CD4-positive, alpha-beta T cell treated with Interferon alpha-2 for 1 hour (primary cell): ENCODE results near the gene RSAD1.
"Not testable (repeated sequence)": the region's sequence is repeated elsewhere in the genome, so short reads cannot be mapped to it uniquely, and the experiment has no call there.

Experiments
- DNase-seq, 2 donors: peaks; one replicate each; pipeline ENCODE4 v3.0.0-alpha.2; 2020 to 2022

RSAD1 gene

DNA sequence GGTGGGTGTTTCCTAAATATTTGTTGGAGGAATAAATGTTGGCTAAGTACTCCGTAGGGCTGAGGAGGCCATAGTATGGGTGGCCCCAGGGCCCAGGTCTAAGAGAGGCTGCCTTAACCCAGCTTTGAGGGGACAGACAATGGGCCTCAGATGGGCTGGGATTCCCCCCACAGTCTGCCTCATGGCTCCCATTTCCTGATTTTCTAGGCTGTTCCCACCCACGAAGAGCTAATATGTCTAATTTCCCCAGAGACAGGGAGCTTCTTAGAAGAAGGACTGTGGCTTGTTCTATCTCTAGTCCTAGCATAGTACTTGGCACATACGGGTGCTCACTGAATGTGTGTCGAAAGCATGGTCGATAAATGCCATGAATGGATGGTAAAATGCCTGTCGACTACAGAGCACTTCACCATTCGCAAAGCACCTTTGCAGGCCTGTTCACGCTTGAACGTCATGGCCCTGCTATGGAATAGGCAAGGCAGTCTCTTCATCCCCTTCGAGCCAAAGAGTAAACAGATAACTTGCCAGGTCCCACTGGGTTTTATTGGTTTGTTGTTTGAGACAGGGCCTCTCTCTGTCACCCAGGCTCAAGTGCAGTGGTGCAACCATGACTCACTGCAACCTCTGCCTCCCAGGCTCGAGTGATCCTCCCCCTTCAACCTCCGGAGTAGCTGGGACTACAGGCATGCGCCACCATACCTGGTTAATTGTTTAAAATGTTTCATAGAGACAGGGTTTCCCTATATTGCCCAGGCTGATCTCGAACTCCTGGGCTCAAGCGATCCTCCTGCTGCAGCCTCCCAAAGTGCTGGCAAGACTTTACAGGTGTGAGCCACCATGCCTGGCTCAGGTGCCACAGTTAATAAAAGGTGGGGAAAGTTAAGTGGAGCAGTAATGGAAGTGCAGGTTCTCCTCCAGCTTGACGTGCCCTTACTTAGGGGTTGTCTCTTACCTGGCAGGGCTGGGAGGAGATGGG lies 19.7 kb upstream of the RSAD1 start:
- no peak for DNase-seq

DNA sequence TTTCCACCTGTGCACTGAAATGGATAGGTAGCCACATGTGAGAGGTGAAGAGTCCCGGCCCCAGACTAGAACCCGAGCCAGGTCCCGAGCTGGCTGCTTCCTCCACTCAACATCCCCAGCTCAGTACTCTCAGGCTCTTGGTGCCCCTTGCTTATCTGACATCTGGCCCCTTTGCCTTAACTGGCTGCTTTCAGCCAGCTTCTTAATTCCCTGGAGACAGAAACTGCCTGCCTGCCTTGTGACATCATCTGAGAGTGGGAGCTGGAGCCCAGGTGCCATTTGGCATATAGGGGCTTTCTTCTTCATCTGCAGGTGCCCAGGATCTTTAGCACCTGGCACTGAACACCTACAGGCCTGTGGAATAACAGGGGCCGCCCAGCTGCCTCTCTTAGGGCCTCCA lies 18.9 kb upstream of the RSAD1 start:
- DNase-seq: no peak

GRCh38 chr17:50460831-50461526 lies 17.7 kb upstream of the RSAD1 start:
- DNase-seq: no peak

DNA sequence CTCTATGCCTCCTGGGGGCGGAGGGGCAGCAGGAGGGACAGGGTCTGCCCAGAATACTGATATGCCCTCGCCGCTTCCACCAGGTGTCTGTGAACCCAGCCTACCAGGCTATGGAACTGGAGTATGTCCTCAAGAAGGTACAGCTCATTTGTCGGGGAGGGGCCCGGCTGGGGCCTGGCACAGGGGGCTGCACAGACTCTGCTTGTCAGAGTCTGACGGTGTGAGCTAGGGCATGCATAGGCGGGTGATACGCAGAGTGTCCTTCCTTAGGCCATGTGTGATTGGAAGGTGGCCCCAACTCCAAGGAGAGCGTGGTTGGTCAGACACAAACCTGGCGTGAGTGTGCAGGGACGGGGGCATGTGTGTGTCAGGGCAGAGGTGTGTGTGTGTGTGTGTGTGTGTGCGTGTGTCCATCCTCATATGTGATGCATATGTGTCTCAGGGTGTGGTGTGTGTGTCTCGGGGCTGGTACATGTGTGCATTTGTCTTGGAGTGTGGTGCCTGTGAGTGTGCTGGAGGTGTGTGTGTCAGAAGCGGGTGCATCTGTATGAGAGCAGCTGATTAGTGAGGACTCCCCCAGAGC lies 17.0 kb upstream of the RSAD1 start:
- no peak for DNase-seq

DNA sequence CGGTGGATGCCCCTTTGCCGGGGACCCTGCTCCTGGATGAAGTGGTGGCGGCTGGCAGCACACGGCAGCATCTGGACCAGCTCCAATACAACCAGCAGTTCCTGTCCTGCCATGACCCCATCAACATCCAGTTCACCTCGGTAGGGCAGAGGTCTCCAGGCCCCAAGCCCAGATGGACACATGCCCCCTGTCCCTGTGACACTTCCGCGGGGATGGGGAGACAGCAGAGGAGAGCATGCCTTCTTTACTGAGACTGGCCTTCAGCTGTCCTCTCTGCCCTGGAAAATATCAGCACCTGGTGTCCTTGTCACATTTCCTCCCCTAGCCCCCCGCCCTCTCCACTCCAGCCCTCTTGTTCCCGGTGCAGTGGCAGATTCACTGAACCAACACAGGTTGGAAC lies 16.2 kb upstream of the RSAD1 start:
- DNase-seq: no peak

DNA sequence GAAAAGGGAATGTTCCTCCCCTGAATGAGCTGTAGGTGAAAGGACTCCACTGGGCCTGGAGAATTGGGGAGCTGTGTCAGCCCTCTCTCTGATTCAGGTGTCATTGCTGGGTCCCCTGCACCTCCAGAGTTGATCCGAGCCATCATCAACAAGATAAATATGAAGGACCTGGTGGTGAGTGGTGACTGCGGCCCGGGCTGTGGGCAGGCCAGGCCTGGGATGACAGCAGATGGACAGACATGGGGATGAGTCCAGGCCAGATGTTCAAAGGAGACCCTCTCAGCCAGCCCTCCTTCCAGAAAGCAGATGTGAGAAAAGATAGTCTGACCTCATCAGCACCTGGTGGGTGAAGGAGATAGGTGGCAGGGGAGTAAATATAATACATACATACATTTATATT lies 14.5 kb upstream of the RSAD1 start:
- no peak for DNase-seq

GRCh38 chr17:50464736-50465135 lies 13.9 kb upstream of the RSAD1 start:
- DNase-seq: no peak

GRCh38 chr17:50465171-50465570 lies 13.5 kb upstream of the RSAD1 start:
- no peak for DNase-seq

DNA sequence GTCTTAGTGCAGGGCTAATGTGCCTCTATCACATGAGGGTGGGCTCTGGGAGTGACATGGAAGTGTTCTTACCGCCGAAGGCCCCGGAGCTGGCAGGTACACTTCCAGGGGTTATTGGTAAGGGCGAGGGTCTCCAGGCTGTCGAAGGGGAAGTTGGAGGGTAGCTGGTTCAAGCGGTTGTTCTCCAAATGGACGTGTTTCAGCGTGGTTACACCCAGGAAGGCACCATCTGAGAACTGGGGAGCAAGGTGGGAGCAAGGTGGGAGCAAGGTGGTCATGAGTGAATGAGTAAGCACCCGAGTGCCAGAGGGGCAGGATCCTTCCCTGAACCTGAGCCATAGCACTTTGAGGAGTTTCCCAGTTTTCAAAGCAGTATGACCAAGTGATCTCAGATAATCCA lies 13.0 kb upstream of the RSAD1 start:
- no peak for DNase-seq

DNA sequence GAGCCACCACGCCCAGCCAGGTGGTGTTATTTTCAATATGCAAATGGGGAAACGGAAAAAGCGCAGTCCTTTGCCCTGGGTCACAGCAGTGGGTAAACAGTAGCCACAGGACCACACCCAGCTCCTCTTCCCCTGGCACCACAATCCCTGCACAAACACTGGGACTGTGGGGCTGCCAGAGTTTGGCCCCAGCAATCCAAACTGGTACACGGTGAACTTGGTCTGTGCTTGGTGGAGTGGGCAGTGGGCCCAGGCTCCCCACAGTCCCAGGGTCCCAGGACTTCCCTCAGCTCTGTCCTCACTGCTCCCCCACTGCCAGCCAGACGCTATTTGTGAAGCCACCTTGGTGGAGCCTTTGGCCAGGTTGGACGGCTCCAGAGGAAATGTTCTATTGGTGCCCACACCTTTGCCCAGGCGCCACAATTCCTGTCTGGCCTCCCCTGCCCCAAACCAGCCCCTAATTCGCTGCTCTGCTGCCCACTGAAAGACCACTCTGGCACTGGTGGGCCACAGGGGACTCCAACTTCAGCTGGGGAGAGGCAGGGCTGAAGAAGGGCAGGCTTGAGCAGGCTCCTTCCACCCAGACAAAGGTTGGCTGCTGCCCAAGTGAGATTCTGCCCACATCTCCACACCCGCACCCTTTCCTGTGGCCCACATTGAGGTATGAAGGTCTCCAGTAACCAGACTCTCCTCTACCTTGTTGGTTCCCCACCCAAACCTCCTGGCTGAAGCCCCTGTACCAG lies 12.1 kb upstream of the RSAD1 start:
- no peak for DNase-seq

DNA sequence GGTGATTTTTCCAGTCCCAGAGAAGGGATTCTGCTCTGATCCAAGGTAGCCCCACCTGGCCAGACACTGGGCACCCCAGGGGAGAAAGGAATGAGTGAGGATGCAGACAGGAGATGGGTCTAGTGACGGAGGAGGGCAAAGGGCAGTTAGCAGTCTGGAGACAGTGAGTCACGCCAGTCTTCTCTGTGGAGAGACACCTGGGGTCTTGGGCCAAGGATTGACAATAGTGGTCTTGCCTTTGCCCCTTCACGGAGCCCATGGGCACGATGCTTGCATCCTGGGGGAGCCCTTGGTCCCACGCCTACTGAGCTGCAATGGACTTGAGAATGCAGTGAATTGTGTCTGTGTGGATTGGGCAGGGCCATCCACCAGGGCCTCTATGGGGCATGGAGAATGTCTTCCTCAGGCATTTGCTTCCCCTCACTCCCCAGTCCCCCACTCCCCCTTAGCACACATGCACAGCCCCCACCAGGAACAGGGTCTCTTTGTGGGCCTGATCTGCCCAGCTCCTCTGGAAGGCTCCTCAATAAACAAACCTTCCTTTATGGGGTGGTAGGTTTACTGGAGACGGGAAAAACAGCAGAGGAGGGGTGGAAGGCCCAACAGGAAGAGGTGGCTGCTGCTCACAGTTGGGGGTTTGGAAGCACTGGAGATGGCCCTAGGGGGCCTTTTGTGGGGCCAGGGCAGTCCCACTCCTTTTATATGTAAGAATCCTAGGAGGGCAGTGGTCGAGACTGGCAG lies 11.4 kb upstream of the RSAD1 start:
- DNase-seq: no peak

- no peak for DNase-seq
Observed at GRCh38 chr17:50467855-50468303, 10.8 kb upstream of the RSAD1 start.

- no peak for DNase-seq
Observed at GRCh38 chr17:50468304-50469207, 10.1 kb upstream of the RSAD1 start, which contains the start of gene CHAD. Gene CHAD (minus strand): TSS chr17:50468880. CDS start chr17:50468813, 67 bp downstream.

- no peak for DNase-seq
Observed at GRCh38 chr17:50469208-50469605, 9.5 kb upstream of the RSAD1 start.

- no peak for DNase-seq
Observed at GRCh38 chr17:50469671-50470305, 8.9 kb upstream of the RSAD1 start.

DNA sequence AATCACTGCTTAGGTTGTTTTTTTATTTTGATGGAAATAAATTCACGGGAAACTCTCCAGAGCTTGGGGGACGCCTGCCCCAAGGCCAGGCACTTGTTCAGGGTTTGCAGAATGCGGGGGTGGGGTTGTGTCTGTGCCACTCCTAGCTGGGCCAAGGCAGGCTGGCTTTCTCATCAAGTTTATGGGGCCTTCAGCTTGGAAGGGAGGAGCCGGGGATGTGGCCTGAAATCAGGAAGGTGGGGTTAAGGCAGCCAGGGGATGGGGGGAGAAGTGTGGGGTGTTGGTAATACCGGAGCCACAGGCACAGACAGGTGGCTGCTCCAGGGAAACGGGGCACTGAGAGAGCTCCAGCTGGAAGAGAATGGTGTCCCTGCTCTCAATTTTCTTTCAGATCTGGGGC lies 8.2 kb upstream of the RSAD1 start:
- no peak for DNase-seq

DNA sequence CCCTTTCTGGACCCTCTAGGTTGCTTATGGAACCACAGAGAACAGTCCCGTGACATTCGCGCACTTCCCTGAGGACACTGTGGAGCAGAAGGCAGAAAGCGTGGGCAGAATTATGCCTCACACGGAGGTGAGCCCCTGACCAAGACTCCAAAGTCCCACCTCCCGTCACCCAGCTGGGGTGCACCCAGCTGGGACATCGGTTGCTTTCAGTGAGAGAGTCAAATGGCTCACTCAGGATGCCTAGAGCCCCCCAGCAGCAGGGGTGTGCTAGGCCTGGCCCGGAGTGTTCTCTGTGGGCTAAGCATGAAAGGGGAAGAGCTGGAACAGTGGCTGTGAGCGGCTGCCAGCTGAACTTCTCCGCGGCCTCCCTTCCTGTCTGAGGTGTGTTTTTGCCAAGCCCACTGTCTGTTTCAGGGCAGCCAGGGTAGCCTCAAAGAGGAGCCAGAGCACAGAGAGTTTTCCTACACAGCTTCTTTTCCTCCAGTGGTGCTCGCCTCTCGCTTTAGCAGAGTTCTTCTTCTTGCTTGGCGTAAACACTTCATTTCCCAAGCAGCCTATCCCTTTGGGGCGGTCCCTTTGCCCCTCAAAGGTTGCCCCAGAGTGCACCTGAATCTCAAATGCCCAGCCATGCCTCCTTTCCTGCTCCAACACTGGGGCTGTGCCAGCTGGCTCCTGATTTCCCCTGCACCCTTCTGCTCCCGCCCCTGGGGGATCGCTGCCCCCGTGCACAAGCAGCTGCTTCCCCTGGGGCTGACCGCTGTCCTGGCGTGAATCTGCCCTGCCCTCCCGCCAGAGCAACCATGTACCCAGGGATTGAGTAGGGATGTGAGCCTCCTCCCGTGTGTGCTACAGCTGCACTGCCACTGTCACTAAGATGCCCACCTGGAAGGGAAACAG lies 7.4 kb upstream of the RSAD1 start:
- DNase-seq: no peak

DNA sequence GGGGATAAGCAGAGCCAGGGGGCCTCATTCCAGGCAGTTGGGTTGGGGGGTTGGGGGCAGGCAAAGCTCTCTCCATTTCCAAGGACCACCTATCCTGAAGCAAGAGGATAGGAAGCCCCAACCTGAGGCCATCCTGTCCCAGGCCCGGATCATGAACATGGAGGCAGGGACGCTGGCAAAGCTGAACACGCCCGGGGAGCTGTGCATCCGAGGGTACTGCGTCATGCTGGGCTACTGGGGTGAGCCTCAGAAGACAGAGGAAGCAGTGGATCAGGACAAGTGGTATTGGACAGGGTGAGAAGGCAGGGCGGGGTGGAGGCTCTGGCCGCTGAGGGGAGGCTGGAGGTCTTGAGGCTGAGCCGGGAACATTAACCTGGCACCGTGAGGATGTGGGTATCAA lies 6.4 kb upstream of the RSAD1 start:
- DNase-seq: no peak

GRCh38 chr17:50472761-50473161 lies 5.9 kb upstream of the RSAD1 start:
- DNase-seq: not testable (repeated sequence)
